ENCODE data around the gene IRF1.

The IRF1 gene

GRCh38 chr5:132473019-132473531 lies 17.5 kb downstream of the IRF1 start:
- DNase-seq = no peak

GRCh38 chr5:132472431-132472830 lies 18.1 kb downstream of the IRF1 start:
- no peak for DNase-seq

- DNase-seq = no peak
Observed at GRCh38 chr5:132471944-132472343, 18.6 kb downstream of the IRF1 start.

GRCh38 chr5:132471151-132471907 lies 19.2 kb downstream of the IRF1 start:
- DNase-seq = peak; percentile 30

GRCh38 chr5:132470596-132470995 lies 20.0 kb downstream of the IRF1 start:
- DNase-seq = no peak

GRCh38 chr5:132470010-132470392 lies 20.6 kb downstream of the IRF1 start:
- DNase-seq = no peak

GRCh38 chr5:132469380-132470009 lies 21.1 kb downstream of the IRF1 start:
- DNase-seq = no peak

- no peak for DNase-seq
Observed at GRCh38 chr5:132468656-132469379, 21.8 kb downstream of the IRF1 start.

DNA sequence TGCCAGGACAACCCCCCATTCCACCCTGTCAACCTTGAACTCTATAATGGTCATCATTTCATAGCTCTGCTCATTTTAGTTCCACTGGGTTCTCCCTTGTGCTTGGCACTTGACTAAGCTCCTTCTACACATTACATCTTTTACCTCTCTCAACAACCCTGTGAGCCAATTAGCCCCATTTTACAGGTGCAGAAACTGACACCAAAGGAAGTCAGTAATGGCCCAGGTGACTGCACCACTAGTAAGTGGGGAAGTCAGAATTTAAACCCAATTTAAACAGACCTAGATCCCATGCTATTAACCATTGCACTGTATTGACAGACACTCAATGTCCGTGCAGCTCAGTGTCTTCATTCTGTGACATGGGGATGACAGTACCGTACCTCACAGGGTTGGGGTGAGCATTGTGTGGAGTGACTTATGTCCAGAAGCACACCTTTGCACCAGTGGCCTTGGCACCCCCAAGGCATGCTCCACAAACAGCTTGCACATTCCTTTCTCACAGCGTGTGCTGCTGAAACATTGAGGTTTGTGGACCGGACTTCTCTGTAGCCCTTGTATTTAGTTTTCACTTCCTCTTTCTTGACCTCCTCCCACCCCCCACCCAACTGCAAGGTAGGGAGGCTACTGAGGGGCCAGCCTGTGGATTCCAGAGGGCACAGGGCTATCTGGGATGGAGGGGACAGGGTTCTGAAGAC lies 23.1 kb downstream of the IRF1 start:
- no peak for DNase-seq

- DNase-seq = no peak
Observed at GRCh38 chr5:132466433-132467286, 23.9 kb downstream of the IRF1 start.

- DNase-seq = no peak
Observed at GRCh38 chr5:132465059-132465707, 25.4 kb downstream of the IRF1 start.

GRCh38 chr5:132464156-132464939 lies 26.2 kb downstream of the IRF1 start:
- DNase-seq = no peak

GRCh38 chr5:132463811-132464155 lies 26.8 kb downstream of the IRF1 start:
- no peak for DNase-seq

DNA sequence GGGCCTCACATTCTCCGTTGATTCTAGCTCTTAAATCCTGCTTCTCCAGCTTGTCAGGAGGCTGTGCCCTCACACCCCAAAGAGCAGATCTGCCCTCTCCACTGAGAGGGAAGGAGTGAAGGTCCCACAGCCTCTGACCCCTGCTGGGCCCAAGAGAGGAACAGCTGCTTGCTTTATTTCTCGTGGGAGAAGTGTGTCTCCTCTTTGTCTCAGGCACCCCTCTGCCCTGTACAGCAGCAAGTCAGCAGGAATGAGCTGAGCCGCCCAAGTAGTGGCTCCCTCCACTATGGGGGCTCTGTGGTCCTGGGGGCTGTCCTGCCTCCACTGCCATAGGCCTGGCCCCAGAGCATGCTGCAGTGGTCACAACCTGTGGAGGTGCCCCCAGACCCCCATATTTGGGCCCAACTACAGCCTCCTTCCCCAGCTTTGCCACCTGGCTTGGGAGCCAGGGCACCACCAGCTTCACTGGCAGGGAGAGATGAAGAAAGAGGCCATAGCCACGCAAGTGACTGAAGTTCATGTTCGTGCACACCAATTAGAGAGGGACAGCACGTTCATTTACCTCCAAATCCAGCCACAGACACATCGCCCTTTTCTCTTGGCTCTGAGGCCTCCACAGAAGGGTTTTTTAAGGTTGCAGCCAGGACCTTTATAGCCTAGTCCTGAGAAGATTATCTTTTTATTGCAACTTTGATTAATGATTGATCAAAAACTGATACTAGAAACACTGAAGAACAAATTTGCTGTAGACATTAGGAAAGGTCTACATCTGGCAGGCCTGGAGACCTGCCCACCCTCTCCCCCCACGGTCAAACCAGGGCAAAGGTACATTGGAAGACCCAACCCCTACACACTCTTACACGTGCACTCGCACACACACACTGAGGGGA lies 27.5 kb downstream of the IRF1 start:
- DNase-seq = no peak

DNA sequence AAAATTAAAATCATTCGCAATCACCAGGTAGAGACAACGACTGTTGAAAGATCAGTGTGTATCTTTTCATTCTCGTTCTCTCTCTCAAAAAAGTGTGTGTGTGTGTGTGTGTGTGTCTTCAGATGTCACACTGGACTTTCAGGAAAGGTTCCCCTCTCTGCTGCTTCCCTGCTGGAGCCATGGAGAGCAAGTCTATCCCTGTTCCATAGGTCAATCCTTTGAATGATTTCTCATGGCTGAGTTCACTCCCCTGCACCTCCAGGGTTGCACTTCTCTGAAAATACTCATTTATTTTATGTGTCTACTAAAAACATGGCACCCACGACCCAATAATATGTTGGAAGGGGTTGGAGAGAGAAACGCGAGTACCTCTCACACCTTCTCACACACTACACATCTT lies 28.2 kb downstream of the IRF1 start:
- no peak for DNase-seq

DNA sequence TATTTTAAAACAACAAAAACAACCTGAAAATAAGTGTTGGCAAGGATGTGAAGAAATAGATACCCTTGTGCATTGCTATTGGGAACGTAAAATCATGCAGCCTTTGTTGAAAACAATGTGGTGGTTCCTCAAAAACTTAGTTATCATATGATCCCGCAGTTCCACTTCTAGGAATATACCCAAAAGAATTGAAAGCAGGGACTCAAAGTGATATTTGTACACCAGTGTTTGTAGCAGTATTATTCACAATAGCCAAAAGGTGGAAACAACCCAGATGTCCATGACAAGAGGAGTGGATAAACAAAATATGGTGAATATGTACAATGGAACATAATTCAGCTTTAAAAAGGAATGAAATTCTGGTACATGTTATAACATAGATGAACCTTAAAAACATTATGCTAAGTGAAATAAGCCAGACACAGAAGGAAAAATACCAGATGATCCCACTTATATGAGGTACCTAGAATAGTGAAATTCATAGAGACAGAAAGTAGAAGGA lies 29.0 kb downstream of the IRF1 start:
- no peak for DNase-seq

DNA sequence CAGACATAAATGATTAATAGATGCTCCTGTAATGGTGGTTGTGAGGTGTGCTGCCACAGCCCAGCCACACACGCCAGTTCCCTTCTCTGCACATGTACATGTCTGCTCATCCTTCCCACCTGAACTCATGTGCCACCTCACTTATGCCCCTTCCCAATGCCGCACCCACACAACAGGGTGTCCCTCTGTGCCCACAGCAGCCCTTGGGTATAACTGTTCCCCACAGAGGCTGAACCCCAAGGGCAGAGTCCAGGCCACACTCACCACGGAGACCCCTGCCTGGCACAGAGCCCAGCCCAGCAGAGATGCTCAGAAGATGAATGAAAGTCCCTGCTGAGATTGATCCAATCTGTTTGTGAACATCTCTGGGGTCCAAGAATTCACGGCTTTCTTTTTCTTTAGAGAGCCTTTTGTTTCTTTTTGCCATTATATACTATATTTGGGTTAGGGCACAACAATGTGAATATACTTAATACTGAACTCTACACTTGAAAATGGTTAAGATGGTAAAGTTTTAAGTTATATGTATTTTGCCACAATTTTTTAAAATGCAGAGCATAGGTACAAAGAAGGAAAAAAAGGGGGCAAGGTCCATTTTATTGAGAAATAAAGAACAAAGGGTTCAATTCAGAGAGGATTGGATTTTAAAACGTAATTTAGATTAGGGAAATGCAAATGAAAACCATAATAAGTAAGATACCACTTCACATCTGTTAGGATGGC lies 29.6 kb downstream of the IRF1 start:
- no peak for DNase-seq

- DNase-seq = peak; percentile 83
Observed at GRCh38 chr5:132459983-132460838, 30.4 kb downstream of the IRF1 start.
